ENCODE measurements around the gene ZNF548.

Gene ZNF548

GRCh38 chr19:57398868-57399267, 9.2 kb downstream of the ZNF548 start:
- no peak for DNase-seq (ENCODE audit: low spot score)

GRCh38 chr19:57403737-57404563, 14.3 kb downstream of the ZNF548 start:
- no peak for DNase-seq (ENCODE audit: low spot score)

DNA sequence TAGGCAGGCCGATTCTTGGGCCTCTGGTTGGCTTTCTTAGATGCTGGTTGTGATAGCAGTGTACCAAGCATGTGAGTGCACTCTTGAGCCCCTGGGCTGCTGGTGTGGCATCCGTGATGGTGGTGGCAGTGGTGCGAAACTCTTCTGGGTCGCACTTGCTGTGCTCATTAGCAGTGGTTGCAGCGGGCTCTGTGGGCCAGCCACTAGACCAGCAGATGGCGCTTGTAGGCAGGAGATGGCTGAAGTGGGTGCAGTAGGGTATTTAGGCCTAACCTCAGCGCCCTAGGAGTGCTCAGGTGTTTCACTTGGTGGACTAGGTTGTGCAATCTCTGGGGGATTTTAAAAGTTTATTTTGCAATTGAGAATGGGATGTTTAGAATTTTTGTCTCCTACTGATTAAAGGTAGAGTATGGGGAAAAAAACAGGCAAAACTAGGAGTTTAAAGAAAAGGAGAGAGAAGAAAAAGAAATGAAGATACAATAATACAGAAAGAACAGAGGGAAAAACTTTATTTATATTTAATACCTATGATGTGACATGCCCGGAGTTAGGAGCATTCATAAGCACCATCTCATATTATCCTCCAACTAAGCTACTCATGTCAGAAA, 17.0 kb downstream of the ZNF548 start:
- DNase-seq (ENCODE audit: low spot score) = peak; percentile 70

GRCh38 chr19:57410877-57411671, 21.4 kb downstream of the ZNF548 start, which contains the start of gene ZNF17:
Gene ZNF17, plus strand, starts transcription at chr19:57411161. Its CDS starts 2,455 bp downstream, at chr19:57413616.
- DNase-seq (ENCODE audit: low spot score) = peak; percentile 91

- DNase-seq (ENCODE audit: low spot score) = no peak
Measured at GRCh38 chr19:57419439-57419838, 29.8 kb downstream of the ZNF548 start.

GRCh38 chr19:57421037-57421436, 31.4 kb downstream of the ZNF548 start:
- no peak for DNase-seq (ENCODE audit: low spot score)

DNA sequence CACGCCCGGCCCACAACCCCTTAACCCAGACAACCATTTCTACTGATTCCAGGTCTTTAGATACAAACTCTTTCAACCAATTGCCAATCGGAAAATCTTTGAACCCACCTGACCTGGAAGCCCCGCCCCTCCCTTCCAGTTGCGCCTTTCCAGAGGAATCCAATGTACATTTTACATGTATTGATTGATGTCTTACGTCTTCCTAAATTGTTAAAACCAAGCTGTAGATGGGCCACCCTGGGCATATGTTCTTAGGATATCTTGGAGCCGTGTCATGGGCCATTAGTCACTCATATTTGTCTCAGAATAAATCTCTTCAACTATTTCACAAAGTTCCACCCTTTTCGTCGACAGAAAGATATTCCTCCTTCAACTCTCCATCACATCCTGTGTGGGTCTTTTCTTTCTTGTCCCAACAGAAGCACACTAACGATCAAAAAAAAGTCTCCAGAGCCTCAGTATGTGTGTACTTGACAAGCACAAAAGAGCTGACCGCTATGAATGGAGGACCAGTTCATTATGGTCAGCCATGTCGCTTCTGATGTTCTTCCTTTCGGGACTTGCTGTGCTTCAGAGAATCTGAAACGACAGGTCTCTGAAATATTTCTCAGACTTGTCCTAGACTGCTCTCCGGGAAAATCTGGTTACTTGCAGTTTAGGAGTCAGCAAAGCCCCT, 44.9 kb downstream of the ZNF548 start:
- DNase-seq (ENCODE audit: low spot score) = no peak

- peak; percentile 98 for DNase-seq (ENCODE audit: low spot score)
Measured at GRCh38 chr19:57435062-57435978, 45.7 kb downstream of the ZNF548 start, which contains the start of gene ZNF749. Gene ZNF749, plus strand, starts transcription at chr19:57435325. Its CDS starts 254 bp downstream, at chr19:57435579.

DNA sequence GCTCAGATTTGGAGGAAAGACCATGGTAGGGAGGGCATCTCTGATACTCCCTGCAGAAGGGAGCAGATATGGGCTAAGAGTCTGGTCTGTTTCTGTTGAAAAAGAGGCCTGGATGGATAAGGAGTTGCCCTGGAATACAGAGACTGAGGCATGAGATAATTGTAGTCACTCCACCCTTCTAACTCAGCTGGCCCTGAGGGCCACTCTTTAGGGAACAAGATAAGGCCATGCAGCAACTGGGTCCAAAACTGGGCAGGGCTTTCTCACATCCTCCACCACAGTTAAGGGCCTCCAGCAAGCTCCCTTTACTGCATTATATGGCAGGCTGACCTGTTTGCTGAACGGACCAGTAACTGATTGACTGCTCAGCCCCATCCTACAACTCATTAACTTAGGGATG, 46.8 kb downstream of the ZNF548 start:
- DNase-seq (ENCODE audit: low spot score) = no peak

GRCh38 chr19:57437931-57438330, 48.3 kb downstream of the ZNF548 start:
- no peak for DNase-seq (ENCODE audit: low spot score)

DNA sequence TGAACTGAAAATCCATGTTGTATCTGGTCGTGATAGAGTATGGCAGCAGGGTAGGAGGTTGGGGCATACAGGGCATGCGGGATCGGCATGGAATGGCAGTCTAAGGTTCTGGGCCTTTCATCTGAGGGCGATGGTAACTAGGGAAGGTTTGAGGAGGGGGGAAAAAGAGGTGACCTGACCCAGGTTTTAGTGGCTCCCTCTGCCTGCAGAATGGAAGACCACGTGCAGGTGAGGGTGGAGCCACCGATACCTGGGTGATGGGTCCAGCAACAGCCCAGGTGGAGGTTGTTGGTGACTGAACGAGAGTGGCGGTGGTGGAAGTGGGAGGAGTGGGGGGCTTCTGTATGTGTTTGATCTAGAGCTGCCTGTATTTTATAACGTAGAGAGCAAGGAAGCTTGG, 49.3 kb downstream of the ZNF548 start:
- DNase-seq (ENCODE audit: low spot score) = no peak

- no peak for DNase-seq (ENCODE audit: low spot score)
Measured at GRCh38 chr19:57441979-57442752, 52.5 kb downstream of the ZNF548 start.

DNA sequence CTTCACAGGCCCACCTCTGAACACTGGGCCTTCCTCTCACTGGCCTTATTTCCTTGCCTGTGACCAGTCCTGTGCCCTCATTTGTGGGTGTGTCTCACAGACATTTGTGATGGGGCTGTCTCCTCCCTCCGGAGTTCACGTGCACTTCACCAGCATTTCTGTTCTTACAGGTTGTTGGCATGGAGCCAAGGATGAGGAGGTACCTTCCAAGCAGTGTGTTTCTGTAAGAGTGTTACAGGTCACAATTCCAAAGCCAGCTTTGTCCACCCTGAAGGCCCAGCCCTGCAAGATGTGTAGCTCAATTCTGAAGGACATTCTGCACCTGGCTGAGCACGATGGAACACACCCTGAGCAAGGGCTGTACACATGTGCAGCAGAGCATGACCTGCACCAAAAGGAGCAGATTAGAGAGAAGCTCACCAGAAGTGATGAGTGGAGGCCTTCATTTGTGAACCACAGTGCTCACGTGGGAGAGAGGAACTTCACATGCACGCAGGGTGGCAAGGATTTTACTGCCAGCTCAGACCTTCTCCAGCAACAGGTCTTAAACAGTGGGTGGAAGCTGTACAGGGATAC, 53.6 kb downstream of the ZNF548 start:
- no peak for DNase-seq (ENCODE audit: low spot score)

- DNase-seq (ENCODE audit: low spot score) = no peak
Measured at GRCh38 chr19:57452307-57452706, 62.7 kb downstream of the ZNF548 start.

Data from CD4-positive, alpha-beta T cell treated with Interleukin-15 for 4 hours (primary cell).